GM12878 (cell line): ENCODE results near the gene DIO1. TPM values are rescaled to one million over a fixed set of nuclear protein-coding genes. Genes with fewer than 3 reads are reported as not detected.
A peak's percentile ranks its signal among the peaks of the same experiment; 100 is the strongest.

Source experiments
- RAD21 ChIP-seq: IDR thresholded peaks from 2 replicates; pipeline ENCODE4 v1.6.1; 2011; ENCODE audit warnings: mild to moderate bottlenecking, low read depth, low read length, moderate library complexity; ENCODE audit not compliant: insufficient read depth
- RBBP5 ChIP-seq: fragments of 200-600 bp; sonication (generic); conservative IDR thresholded peaks from 2 replicates; pipeline ENCODE4 v1.6.1; 2016
- SMC3 ChIP-seq: IDR thresholded peaks from 2 replicates; pipeline ENCODE4 v1.6.1; 2011; ENCODE audit warnings: low read length, improper control_type of control experiment, borderline replicate concordance
- ZNF384 ChIP-seq: IDR thresholded peaks from 2 replicates; pipeline ENCODE4 v1.6.1; 2012; ENCODE audit warnings: low read depth, mild to moderate bottlenecking, low read length, improper control_type of control experiment, borderline replicate concordance
- polyA plus RNA-seq, 11 experiments: library from polyadenylated mRNA; depleted of rRNA in 4 of 11; unstranded in 6 of 11; stranded (reverse) in 5 of 11; fragments of >200 nt; fragmentation: Nextera tagmentation in 4 of 11; fragmentation: Illumina TruSeq in 1 of 11; extraction: Ambion mirVana in 4 of 11; extraction: Trizol in 1 of 11; gene quantifications; 1 replicate in 1 of 11; 2 replicates in 10 of 11; pipeline versions ENCODE4 v1.2.1 to v1.2.3, GENCODE V29; 2011 to 2016; ENCODE audit warnings: inconsistent platforms in 2 of 11, missing spikeins in 2 of 11, low read depth in 1 of 11
- total RNA-seq, 4 experiments: library from RNA; depleted of rRNA in 3 of 4; stranded (reverse); fragments of >200 nt in 3 of 4; fragmentation: Illumina TruSeq in 1 of 4; extraction: Trizol in 1 of 4; gene quantifications; 2 replicates each; pipeline versions ENCODE4 v1.2.1 to v1.2.3, GENCODE V29; 2013 to 2021
- TF ChIP-seq, protein P1 (sequence below): fragments of 450-650 bp; IDR thresholded peaks from 2 replicates; pipeline ENCODE4 v1.6.1; 2018; ENCODE audit warnings: borderline replicate concordance, mild to moderate bottlenecking; ENCODE audit not compliant: partially characterized antibody

DIO1 gene
- total and polyA plus RNA-seq, 10 of the 15 experiments (the other 5 are each of a cell fraction or from before 2014, with no cell fraction given) = 0.11 to 0.26 (median 0.12) TPM; not detected in 6

DNA sequence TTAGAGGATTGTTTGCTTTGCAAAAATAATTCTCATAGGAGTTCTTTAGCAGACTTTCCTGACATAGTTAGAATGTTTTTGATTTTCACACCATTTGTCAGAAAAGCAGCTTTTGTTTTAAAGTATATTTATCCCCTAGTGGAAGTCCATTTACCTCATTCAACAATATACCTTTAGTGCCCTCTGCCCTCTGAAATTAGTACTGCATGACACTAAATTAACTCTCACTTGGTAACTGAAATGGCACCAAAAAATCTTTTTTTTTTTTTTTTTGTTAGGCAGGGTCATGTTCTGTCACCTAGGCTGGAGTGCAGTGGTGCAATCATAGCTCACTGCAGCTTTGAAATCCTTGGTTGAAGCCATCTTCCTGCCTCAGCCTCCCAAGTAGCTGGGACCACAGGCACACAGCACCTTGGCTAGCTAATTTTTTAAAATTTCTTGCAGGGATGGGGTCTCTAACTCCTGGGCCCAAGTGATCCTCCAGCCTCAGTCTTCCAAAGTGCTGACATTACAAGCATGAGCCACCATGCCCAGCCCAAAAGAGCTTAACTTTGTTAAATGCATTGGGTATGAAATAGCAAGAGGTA, 65.8 kb downstream of the DIO1 start (continued):
- TF ChIP-seq, protein P1, sequence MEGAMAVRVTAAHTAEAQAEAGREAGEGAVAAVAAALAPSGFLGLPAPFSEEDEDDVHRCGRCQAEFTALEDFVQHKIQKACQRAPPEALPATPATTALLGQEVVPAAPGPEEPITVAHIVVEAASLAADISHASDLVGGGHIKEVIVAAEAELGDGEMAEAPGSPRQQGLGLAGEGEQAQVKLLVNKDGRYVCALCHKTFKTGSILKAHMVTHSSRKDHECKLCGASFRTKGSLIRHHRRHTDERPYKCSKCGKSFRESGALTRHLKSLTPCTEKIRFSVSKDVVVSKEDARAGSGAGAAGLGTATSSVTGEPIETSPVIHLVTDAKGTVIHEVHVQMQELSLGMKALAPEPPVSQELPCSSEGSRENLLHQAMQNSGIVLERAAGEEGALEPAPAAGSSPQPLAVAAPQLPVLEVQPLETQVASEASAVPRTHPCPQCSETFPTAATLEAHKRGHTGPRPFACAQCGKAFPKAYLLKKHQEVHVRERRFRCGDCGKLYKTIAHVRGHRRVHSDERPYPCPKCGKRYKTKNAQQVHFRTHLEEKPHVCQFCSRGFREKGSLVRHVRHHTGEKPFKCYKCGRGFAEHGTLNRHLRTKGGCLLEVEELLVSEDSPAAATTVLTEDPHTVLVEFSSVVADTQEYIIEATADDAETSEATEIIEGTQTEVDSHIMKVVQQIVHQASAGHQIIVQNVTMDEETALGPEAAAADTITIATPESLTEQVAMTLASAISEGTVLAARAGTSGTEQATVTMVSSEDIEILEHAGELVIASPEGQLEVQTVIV = no peak
- TF ChIP-seq RAD21 (peak; percentile 74), RBBP5 (no peak), SMC3 (peak; percentile 64), ZNF384 (0 out of 2 replicates have a peak, but pooled peaks have one; percentile 36)

Other genes starting within 250 kb of the DIO1 start
Only the 7 nearest of the 8 such genes appear.
- 0.05 TPM in 1 of 2 replicates, not detected in the other for gene GLIS1, start 155.0 kb upstream of the DIO1 start, total RNA-seq (2014; rRNA removed)
- not detected in 2 replicates for gene GLIS1, start 155.0 kb upstream of the DIO1 start, total RNA-seq (2014; rRNA removed; fragmentation: Illumina TruSeq; extraction: Trizol)
- gene GLIS1, start 155.0 kb upstream of the DIO1 start, total RNA-seq (2021) = 0.13 TPM in 1 of 2 replicates, not detected in the other
- not detected in 2 replicates for gene GLIS1, start 155.0 kb upstream of the DIO1 start, polyA plus RNA-seq (2011; rRNA removed)
- not detected in 2 replicates for gene GLIS1, start 155.0 kb upstream of the DIO1 start, polyA plus RNA-seq (2014; fragmentation: Illumina TruSeq; extraction: Trizol)
- not detected for gene GLIS1, start 155.0 kb upstream of the DIO1 start, polyA plus RNA-seq (2014; fragmentation: Nextera tagmentation; extraction: Ambion mirVana)
- not detected in 2 replicates for gene GLIS1, start 155.0 kb upstream of the DIO1 start, polyA plus RNA-seq (2014; rRNA removed)
- gene GLIS1, start 155.0 kb upstream of the DIO1 start, polyA plus RNA-seq (2016; fragmentation: Nextera tagmentation; extraction: Ambion mirVana) = not detected
- 53.0 and 59.6 TPM in 2 replicates for gene NDC1, start 55.9 kb upstream of the DIO1 start, total RNA-seq (2014; rRNA removed)
- 44.7 and 47.8 TPM in 2 replicates for gene NDC1, start 55.9 kb upstream of the DIO1 start, total RNA-seq (2014; rRNA removed; fragmentation: Illumina TruSeq; extraction: Trizol)
- 39.4 and 46.5 TPM in 2 replicates for gene NDC1, start 55.9 kb upstream of the DIO1 start, total RNA-seq (2021)
- 77.6 and 82.2 TPM in 2 replicates for gene NDC1, start 55.9 kb upstream of the DIO1 start, polyA plus RNA-seq (2011; rRNA removed)
- 46.1 and 54.2 TPM in 2 replicates for gene NDC1, start 55.9 kb upstream of the DIO1 start, polyA plus RNA-seq (2014; fragmentation: Illumina TruSeq; extraction: Trizol)
- 10 to 100 TPM; 20.2 to 24.9 TPM for gene NDC1, start 55.9 kb upstream of the DIO1 start, polyA plus RNA-seq (2014; fragmentation: Nextera tagmentation; extraction: Ambion mirVana)
- gene NDC1, start 55.9 kb upstream of the DIO1 start, polyA plus RNA-seq (2014; rRNA removed) = 29.6 and 37.6 TPM in 2 replicates
- 10 to 100 TPM; 52.4 to 54.2 TPM for gene NDC1, start 55.9 kb upstream of the DIO1 start, polyA plus RNA-seq (2016; fragmentation: Nextera tagmentation; extraction: Ambion mirVana)
- gene YIPF1, start 4.4 kb upstream of the DIO1 start, total RNA-seq (2014; rRNA removed) = 20.4 and 24.6 TPM in 2 replicates
- gene YIPF1, start 4.4 kb upstream of the DIO1 start, total RNA-seq (2014; rRNA removed; fragmentation: Illumina TruSeq; extraction: Trizol) = 17.1 and 20.6 TPM in 2 replicates
- 13.5 and 14.5 TPM in 2 replicates for gene YIPF1, start 4.4 kb upstream of the DIO1 start, total RNA-seq (2021)
- 36.0 and 36.3 TPM in 2 replicates for gene YIPF1, start 4.4 kb upstream of the DIO1 start, polyA plus RNA-seq (2011; rRNA removed)
- 23.4 and 30.2 TPM in 2 replicates for gene YIPF1, start 4.4 kb upstream of the DIO1 start, polyA plus RNA-seq (2014; fragmentation: Illumina TruSeq; extraction: Trizol)
- gene YIPF1, start 4.4 kb upstream of the DIO1 start, polyA plus RNA-seq (2014; fragmentation: Nextera tagmentation; extraction: Ambion mirVana) = 10 to 100 TPM; 13.0 to 15.7 TPM
- gene YIPF1, start 4.4 kb upstream of the DIO1 start, polyA plus RNA-seq (2014; rRNA removed) = 16.6 and 17.7 TPM in 2 replicates
- gene YIPF1, start 4.4 kb upstream of the DIO1 start, polyA plus RNA-seq (2016; fragmentation: Nextera tagmentation; extraction: Ambion mirVana) = 10 to 100 TPM; 20.2 to 24.2 TPM
- 66.7 and 75.5 TPM in 2 replicates for gene IFT25, start 51.5 kb downstream of the DIO1 start, total RNA-seq (2014; rRNA removed)
- gene IFT25, start 51.5 kb downstream of the DIO1 start, total RNA-seq (2014; rRNA removed; fragmentation: Illumina TruSeq; extraction: Trizol) = 135 TPM in 2 replicates
- 52.2 and 55.7 TPM in 2 replicates for gene IFT25, start 51.5 kb downstream of the DIO1 start, total RNA-seq (2021)
- 86.9 and 161 TPM in 2 replicates for gene IFT25, start 51.5 kb downstream of the DIO1 start, polyA plus RNA-seq (2011; rRNA removed)
- 127 and 172 TPM in 2 replicates for gene IFT25, start 51.5 kb downstream of the DIO1 start, polyA plus RNA-seq (2014; fragmentation: Illumina TruSeq; extraction: Trizol)
- 100 to 1,000 TPM; 202 to 242 TPM for gene IFT25, start 51.5 kb downstream of the DIO1 start, polyA plus RNA-seq (2014; fragmentation: Nextera tagmentation; extraction: Ambion mirVana)
- 82.6 and 99.2 TPM in 2 replicates for gene IFT25, start 51.5 kb downstream of the DIO1 start, polyA plus RNA-seq (2014; rRNA removed)
- 100 to 1,000 TPM; 170 to 202 TPM for gene IFT25, start 51.5 kb downstream of the DIO1 start, polyA plus RNA-seq (2016; fragmentation: Nextera tagmentation; extraction: Ambion mirVana)
- 15.2 and 17.2 TPM in 2 replicates for gene LRRC42, start 52.2 kb downstream of the DIO1 start, total RNA-seq (2014; rRNA removed)
- 20.3 and 21.0 TPM in 2 replicates for gene LRRC42, start 52.2 kb downstream of the DIO1 start, total RNA-seq (2014; rRNA removed; fragmentation: Illumina TruSeq; extraction: Trizol)
- gene LRRC42, start 52.2 kb downstream of the DIO1 start, total RNA-seq (2021) = 22.1 and 22.4 TPM in 2 replicates
- gene LRRC42, start 52.2 kb downstream of the DIO1 start, polyA plus RNA-seq (2011; rRNA removed) = 34.4 and 35.9 TPM in 2 replicates
- 18.1 and 25.8 TPM in 2 replicates for gene LRRC42, start 52.2 kb downstream of the DIO1 start, polyA plus RNA-seq (2014; fragmentation: Illumina TruSeq; extraction: Trizol)
- gene LRRC42, start 52.2 kb downstream of the DIO1 start, polyA plus RNA-seq (2014; fragmentation: Nextera tagmentation; extraction: Ambion mirVana) = 10 to 100 TPM; 11.0 to 18.4 TPM
- 24.9 and 25.6 TPM in 2 replicates for gene LRRC42, start 52.2 kb downstream of the DIO1 start, polyA plus RNA-seq (2014; rRNA removed)
- 10 to 100 TPM; 23.9 to 25.3 TPM for gene LRRC42, start 52.2 kb downstream of the DIO1 start, polyA plus RNA-seq (2016; fragmentation: Nextera tagmentation; extraction: Ambion mirVana)
- gene LDLRAD1, start 124.0 kb downstream of the DIO1 start, total RNA-seq (2014; rRNA removed) = not detected in 2 replicates
- not detected in 2 replicates for gene LDLRAD1, start 124.0 kb downstream of the DIO1 start, total RNA-seq (2014; rRNA removed; fragmentation: Illumina TruSeq; extraction: Trizol)
- gene LDLRAD1, start 124.0 kb downstream of the DIO1 start, total RNA-seq (2021) = not detected in 2 replicates
- not detected in 2 replicates for gene LDLRAD1, start 124.0 kb downstream of the DIO1 start, polyA plus RNA-seq (2011; rRNA removed)
- gene LDLRAD1, start 124.0 kb downstream of the DIO1 start, polyA plus RNA-seq (2014; fragmentation: Illumina TruSeq; extraction: Trizol) = not detected in 2 replicates
- not detected for gene LDLRAD1, start 124.0 kb downstream of the DIO1 start, polyA plus RNA-seq (2014; fragmentation: Nextera tagmentation; extraction: Ambion mirVana)
- gene LDLRAD1, start 124.0 kb downstream of the DIO1 start, polyA plus RNA-seq (2014; rRNA removed) = not detected in 2 replicates
- not detected for gene LDLRAD1, start 124.0 kb downstream of the DIO1 start, polyA plus RNA-seq (2016; fragmentation: Nextera tagmentation; extraction: Ambion mirVana)
- 110 and 119 TPM in 2 replicates for gene TMEM59, start 159.0 kb downstream of the DIO1 start, total RNA-seq (2014; rRNA removed)
- 72.9 and 78.3 TPM in 2 replicates for gene TMEM59, start 159.0 kb downstream of the DIO1 start, total RNA-seq (2014; rRNA removed; fragmentation: Illumina TruSeq; extraction: Trizol)
- gene TMEM59, start 159.0 kb downstream of the DIO1 start, total RNA-seq (2021) = 95.9 and 99.3 TPM in 2 replicates
- 273 and 319 TPM in 2 replicates for gene TMEM59, start 159.0 kb downstream of the DIO1 start, polyA plus RNA-seq (2011; rRNA removed)
- gene TMEM59, start 159.0 kb downstream of the DIO1 start, polyA plus RNA-seq (2014; fragmentation: Illumina TruSeq; extraction: Trizol) = 69.9 and 83.6 TPM in 2 replicates
- 100 to 1,000 TPM; 112 to 128 TPM for gene TMEM59, start 159.0 kb downstream of the DIO1 start, polyA plus RNA-seq (2014; fragmentation: Nextera tagmentation; extraction: Ambion mirVana)
- 76.6 and 108 TPM in 2 replicates for gene TMEM59, start 159.0 kb downstream of the DIO1 start, polyA plus RNA-seq (2014; rRNA removed)
- 100 to 1,000 TPM; 171 to 200 TPM for gene TMEM59, start 159.0 kb downstream of the DIO1 start, polyA plus RNA-seq (2016; fragmentation: Nextera tagmentation; extraction: Ambion mirVana)